GM12865 (cell line): ENCODE measurements around the gene MUS81.

Source experiments
- DNase-seq: peaks from one replicate; pipeline ENCODE4 v3.0.0; 2010; ENCODE audit warnings: low read depth
- H3K4me3 ChIP-seq: 2 replicates; pipeline ENCODE4 v1.5.1; 2011; ENCODE audit warnings: mild to moderate bottlenecking, low read depth, low read length, control low read depth
- TF ChIP-seq, protein P1 (sequence below): IDR thresholded peaks from 2 replicates; pipeline ENCODE4 v1.5.1; 2011; ENCODE audit warnings: low read length, control low read depth, low read depth, inconsistent platforms; ENCODE audit not compliant: insufficient read depth; ENCODE audit errors: missing control alignments

The MUS81 gene

GRCh38 chr11:65857853-65858680, 2.2 kb upstream of the MUS81 start, which contains the start of gene CFL1:
Gene CFL1, minus strand, starts transcription at chr11:65858180. Its CDS starts 81 bp downstream, at chr11:65858099.
- peak; percentile 99 for DNase-seq
- H3K4me3 ChIP-seq, result peak within 1 kb of the TSS; percentile 79
- TF ChIP-seq, protein P1, sequence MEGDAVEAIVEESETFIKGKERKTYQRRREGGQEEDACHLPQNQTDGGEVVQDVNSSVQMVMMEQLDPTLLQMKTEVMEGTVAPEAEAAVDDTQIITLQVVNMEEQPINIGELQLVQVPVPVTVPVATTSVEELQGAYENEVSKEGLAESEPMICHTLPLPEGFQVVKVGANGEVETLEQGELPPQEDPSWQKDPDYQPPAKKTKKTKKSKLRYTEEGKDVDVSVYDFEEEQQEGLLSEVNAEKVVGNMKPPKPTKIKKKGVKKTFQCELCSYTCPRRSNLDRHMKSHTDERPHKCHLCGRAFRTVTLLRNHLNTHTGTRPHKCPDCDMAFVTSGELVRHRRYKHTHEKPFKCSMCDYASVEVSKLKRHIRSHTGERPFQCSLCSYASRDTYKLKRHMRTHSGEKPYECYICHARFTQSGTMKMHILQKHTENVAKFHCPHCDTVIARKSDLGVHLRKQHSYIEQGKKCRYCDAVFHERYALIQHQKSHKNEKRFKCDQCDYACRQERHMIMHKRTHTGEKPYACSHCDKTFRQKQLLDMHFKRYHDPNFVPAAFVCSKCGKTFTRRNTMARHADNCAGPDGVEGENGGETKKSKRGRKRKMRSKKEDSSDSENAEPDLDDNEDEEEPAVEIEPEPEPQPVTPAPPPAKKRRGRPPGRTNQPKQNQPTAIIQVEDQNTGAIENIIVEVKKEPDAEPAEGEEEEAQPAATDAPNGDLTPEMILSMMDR, result no peak

DNA sequence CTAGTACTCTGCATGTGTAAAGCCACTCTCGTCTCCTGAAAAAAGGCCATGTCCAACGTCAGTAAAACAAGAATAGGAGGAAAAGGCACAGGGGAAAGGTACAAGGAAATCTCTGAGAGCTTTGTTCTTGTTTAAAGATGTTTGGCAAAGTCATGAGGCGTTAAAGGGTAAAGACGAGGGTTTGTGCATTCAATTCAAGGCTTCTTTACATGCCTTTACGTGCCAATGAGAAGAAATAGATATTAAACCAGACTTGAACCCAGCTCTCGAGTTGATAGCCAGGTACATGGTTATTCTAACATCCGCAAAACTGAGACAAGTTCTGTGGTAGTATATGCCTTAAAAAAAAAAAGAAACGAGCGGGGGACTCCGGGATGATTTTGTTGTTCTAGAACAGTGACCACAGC, 1.5 kb upstream of the MUS81 start:
- peak overlapping the region; percentile 69 for H3K4me3 ChIP-seq
- no peak for DNase-seq
- TF ChIP-seq, protein P1, result no peak

DNA sequence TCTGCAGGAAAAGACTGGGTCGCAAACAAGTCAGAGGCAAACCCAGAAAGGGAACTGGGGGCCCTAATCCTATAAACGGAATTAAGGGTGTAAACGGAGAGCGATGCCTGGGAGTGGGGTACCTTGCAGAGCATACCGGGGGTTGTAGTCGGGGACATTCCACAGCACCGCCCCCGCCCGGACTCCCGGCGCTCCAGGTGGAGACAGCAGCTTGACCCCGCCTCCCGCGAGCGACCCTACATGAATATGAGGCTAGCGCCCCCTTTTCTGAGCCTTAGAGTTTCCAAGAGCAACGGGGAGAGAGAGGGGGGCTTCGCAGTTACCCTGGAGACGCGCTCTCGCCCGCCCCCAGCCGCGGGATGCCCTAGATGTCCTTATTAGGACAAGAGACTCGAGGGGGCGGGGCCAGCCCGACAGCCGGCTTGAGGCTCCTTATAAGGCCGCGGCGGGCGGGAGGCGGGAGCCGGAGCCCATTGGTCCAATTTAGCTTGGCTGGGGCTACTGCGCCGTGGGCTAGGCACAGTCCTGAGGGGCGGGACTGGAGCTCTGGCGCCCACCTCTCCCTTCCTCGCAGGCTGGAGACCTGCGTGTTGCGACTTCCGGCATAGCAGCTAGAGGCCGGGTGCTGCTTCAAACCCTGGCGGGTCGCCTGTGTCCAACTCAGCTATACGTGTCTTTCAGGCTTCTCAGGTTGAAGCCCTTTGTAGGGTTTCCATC, 980 bp upstream of the MUS81 start:
- H3K4me3 ChIP-seq, result peak overlapping the region; percentile 69
- peak; percentile 100 for DNase-seq
- TF ChIP-seq, protein P1, result no peak

DNA sequence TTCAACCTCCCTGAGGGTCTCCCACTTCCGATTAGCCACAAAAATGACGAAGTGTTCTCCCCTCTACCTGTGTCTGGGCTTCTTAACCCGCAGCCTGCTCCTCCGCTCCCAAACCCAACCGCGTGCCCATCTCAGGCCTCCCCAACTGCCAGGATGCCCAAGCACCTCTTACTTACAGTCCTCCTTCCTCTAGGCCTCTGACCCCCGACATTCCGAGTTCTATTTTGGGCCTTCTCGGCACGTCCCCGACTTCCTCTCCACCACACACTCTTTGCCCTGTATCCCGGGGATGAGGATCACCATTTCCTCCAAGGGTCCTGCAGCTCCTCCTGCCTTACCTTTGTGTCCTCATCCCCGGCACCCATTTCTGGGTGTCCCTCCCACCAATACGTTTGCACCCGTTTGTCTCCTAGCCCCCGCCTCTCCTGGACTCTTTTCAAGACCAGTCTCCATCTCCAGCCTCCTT, 388 bp upstream of the MUS81 start:
- peak overlapping the region; percentile 68 for H3K4me3 ChIP-seq
- TF ChIP-seq, protein P1, result no peak
- no peak for DNase-seq

DNA sequence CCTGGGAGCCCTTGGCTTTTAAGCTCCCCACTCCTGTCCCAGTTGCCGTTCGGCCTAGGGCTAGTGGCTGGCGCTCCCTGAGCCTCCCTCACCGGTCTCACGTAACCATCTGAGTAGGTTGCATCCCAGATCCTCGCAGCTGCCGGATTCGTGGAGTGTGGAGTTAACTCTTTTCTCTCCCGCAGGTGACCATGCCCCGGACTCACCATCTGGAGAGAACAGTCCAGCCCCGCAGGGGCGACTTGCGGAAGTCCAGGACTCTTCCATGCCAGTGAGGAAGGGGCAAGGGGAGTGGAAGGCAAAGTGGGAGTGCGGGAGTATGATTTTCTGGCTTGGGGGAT, 902 bp downstream of the MUS81 start:
- H3K4me3 ChIP-seq, result peak overlapping the region; percentile 68
- no peak for DNase-seq
- TF ChIP-seq, protein P1, result no peak

DNA sequence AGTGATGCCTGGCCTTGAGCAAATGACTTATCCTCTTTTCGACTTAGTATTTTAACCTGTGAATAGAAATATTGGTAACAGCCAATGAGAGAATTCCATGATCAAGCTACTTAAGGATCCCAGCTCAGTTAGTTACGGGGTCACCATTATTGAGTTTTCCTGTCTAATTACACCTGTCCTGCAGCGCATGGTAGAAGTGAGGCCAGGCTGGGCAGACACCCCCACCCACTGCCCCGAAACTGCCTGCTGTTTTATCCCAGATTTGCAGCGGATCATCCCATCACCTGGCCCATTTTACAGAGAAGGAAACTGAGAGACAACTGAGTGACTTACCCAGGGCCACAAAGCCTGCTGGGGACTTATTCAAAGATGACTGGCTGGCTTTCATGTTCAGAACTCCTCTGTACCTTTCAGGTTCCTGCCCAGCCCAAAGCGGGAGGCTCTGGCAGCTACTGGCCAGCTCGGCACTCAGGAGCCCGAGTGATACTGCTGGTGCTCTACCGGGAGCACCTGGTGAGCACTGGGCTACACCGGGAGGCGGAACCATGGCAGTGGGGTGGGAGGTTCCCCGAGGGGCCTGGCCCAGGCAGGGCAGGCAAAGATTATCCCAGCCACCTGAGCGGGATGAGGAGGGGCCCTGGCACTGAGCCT, 1.4 kb downstream of the MUS81 start:
- peak; percentile 6 for DNase-seq
- TF ChIP-seq, protein P1, result no peak
- H3K4me3 ChIP-seq, result peak overlapping the region; percentile 68
